Mucosa of descending colon (tissue), 3 donors: ENCODE measurements around the gene MSGN1. TPM values are rescaled to one million over a fixed set of nuclear protein-coding genes. Genes with fewer than 3 reads are reported as not detected.
"Not testable (repeated sequence)": the region's sequence is repeated elsewhere in the genome, so short reads cannot be mapped to it uniquely, and the experiment has no call there.

Experiments used
- ATAC-seq: fragments of 200-7000 bp; cut with Tn5 transposase; one replicate; pipeline ENCODE4 v1.9.1; 2020; ENCODE audit warnings: mild to moderate bottlenecking, moderate library complexity
- DNase-seq, 3 donors: peaks; one replicate each; pipeline ENCODE4 v3.0.0-alpha.2; 2020
- H3K36me3 ChIP-seq: fragments of 200-600 bp; one replicate; pipeline ENCODE4 v1.8.0; 2021; ENCODE audit warnings: low read depth, mild to moderate bottlenecking
- H3K4me1 ChIP-seq: fragments of 200-600 bp; one replicate; pipeline ENCODE4 v1.8.0; 2021; ENCODE audit warnings: low read depth, mild to moderate bottlenecking
- H3K4me3 ChIP-seq: fragments of 200-600 bp; one replicate; pipeline ENCODE4 v1.8.0; 2021; ENCODE audit warnings: mild to moderate bottlenecking
- H3K9me3 ChIP-seq: fragments of 200-600 bp; one replicate; pipeline ENCODE4 v1.8.0; 2021; ENCODE audit warnings: mild to moderate bottlenecking
- CTCF ChIP-seq: fragments of 200-600 bp; IDR thresholded peaks from one replicate; pipeline ENCODE4 v1.8.0; 2022; ENCODE audit warnings: antibody characterized with exemption, mild to moderate bottlenecking
- intact Hi-C, 2 donors: fragments of 100-400 bp; cut with DNase I in 1 of 2; cut with micrococcal nuclease in 1 of 2; formaldehyde crosslinking; loops; one replicate each; pipeline versions ENCODE4 v1.11.0 to v1.11.1; 2022; cut with DNase I, micrococcal nuclease
- total RNA-seq, 3 donors: library from RNA; stranded (reverse); fragmentation: NEBNext Ultra II Directional in 2 of 3; extraction: Animal tissue kit (Norgen Biotek cat#: 25700) in 2 of 3; gene quantifications; one replicate each; pipeline versions ENCODE4 v1.2.1 to v1.2.4, GENCODE V29; 2021 to 2023
- donor health status: DM: no; HTN: no; CAD: no; lungs with moderate emphysema.
- donor health status: DM: no; HTN: no; CAD: no.
- donor health status: DM: no; HTN: yes; CAD: no.

MSGN1 gene
- total RNA-seq, 3 donors from 2014 or later, result not detected

GRCh38 chr2:17815468-17816184 is 634 bp upstream of the MSGN1 start:
- DNase-seq (no peak), ATAC-seq (peak; percentile 92)
- no peak for TF ChIP-seq CTCF
- Histone ChIP-seq H3K4me1 (no peaks in the 10 kb centered on the region), H3K4me3 (no peak overlapping the region), H3K9me3 (no peaks in the 10 kb centered on the region), H3K36me3 (no peaks in the 10 kb centered on the region)
- intact Hi-C loops, result no loop called here

DNA sequence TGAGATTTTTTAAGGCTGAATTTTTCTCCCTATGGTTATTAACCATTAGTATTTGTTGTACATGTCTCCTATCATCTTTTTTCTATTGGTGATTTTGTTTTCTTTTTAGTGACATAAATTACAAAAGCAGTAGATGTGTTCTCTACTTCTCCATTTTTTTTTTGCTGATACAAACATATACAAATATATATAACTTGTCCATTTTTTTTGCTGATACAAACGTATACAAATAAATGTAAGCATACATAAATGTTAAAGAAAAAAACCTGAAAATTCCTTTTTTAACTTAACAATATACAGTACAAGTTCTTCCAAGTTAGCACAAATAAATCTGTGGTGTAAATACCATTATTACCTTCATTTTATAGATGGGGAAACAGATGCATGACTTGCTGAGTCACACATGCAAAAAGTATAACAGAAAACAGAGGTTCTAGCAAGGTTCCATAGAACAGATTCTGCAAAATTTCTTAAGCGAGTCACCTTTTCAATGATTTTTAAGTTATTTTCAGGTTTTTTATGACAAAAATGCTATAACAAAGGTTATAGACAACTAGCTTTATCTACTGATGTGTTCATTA is 2.1 kb downstream of the MSGN1 start:
- H3K9me3 ChIP-seq, result no peaks in the 10 kb centered on the region
- TF ChIP-seq CTCF, result no peak
- no peaks in the 10 kb centered on the region for H3K36me3 ChIP-seq
- DNase-seq, result no peak
- no peaks in the 10 kb centered on the region for H3K4me1 ChIP-seq
- intact Hi-C loops, result no loop called here
- ATAC-seq, result no peak
- H3K4me3 ChIP-seq, result no peak overlapping the region

- ATAC-seq (no peak), DNase-seq (no peak)
- Histone ChIP-seq H3K4me1 (no peaks in the 10 kb centered on the region), H3K9me3 (no peaks in the 10 kb centered on the region), H3K4me3 (no peak overlapping the region), H3K36me3 (no peaks in the 10 kb centered on the region)
- no peak for TF ChIP-seq CTCF
- intact Hi-C loops, result no loop called here
Observed at GRCh38 chr2:17821080-17821479, 4.8 kb downstream of the MSGN1 start.

GRCh38 chr2:17821535-17822444 is 5.5 kb downstream of the MSGN1 start:
- Histone ChIP-seq H3K36me3 (no peaks in the 10 kb centered on the region), H3K4me3 (no peak overlapping the region), H3K4me1 (no peaks in the 10 kb centered on the region), H3K9me3 (no peaks in the 10 kb centered on the region)
- TF ChIP-seq CTCF, result no peak
- ATAC-seq (peak; percentile 22), DNase-seq (no peak)
- intact Hi-C loops, result no loop called here

DNA sequence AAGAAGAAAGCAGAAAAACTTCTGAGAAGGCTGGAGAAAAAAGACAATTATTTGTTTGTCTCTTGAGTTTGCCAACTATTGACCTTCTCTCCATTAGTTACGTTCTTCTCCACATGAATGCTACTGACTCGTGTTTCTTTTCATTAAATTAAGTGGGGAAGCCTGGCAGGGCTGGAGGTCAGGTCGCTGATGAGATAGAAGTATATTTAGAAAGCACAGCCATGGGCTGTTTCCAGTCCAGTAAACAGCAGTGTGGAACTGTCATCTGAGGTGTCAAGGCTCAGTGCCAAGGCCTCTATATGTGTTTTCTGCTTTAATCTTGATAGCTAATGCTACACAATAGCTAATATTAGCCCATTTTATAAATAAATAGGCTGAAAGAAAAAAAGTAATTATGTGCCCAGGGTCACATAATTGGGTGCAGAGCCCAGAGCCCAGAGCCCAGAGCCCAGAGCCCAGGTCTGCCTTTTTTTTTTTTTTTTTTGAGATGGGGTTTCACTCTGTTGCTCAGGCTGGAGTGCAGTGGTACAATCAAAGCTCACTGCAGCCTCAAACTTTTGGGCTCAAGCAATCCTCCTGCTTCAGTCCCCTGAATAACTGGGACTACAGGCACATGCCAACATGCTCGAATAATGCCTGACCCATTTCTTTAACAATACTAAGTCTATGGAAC is 6.3 kb downstream of the MSGN1 start:
- H3K4me3 ChIP-seq, result no peak overlapping the region
- ATAC-seq (no peak), DNase-seq (no peak)
- TF ChIP-seq CTCF, result no peak
- H3K36me3 ChIP-seq, result no peaks in the 10 kb centered on the region
- intact Hi-C loops, result no loop called here
- no peaks in the 10 kb centered on the region for H3K9me3 ChIP-seq
- no peaks in the 10 kb centered on the region for H3K4me1 ChIP-seq

- intact Hi-C loops, ATAC-seq, H3K9me3 ChIP-seq, DNase-seq, H3K4me3 ChIP-seq, H3K4me1 ChIP-seq, H3K36me3 ChIP-seq: not testable (repeated sequence)
Observed at GRCh38 chr2:17823646-17824045, 7.4 kb downstream of the MSGN1 start.
